HCT116 (cell line): ENCODE measurements around the gene FMOD. TPM values are rescaled to one million over a fixed set of nuclear protein-coding genes. Genes with fewer than 3 reads are reported as not detected.

Experiments used
- ATAC-seq: fragments of 200-7000 bp; cut with Tn5 transposase; 2 replicates; pipeline ENCODE4 v1.9.1; 2020; ENCODE audit warnings: mild to moderate bottlenecking, moderate library complexity
- BruUV-seq: library from RNA; stranded (reverse); fragments of 400-500 nt; replicated peaks from 2 replicates; lab custom pipeline; 2021; lab: Mats Ljungman, UMichigan
- CTCF ChIA-PET: fragments of 300-600 bp; sonication (Branson Sonifier 250); formaldehyde crosslinking; loops from one replicate; lab custom pipeline; 2021; ENCODE audit warnings: antibody characterized with exemption; lab: Charles Lee
- POLR2A ChIA-PET: fragments of 300-600, 350-600 bp; sonication (Branson Sonifier 250); formaldehyde crosslinking; loops from one replicate; lab custom pipeline; 2021; ENCODE audit warnings: antibody characterized with exemption; lab: Charles Lee
- RAD21 ChIA-PET, 2 experiments: fragments of 300-600 bp; sonication (Branson Sonifier 250); formaldehyde crosslinking; loops; one replicate each; lab custom pipeline; 2023; ENCODE audit warnings: low total read pairs in 2 of 2; ENCODE audit not compliant: uncharacterized antibody in 2 of 2, unreplicated experiment in 2 of 2, low non-redundant PET in 1 of 2; lab: Charles Lee
- DNase-seq: peaks from one replicate; pipeline ENCODE4 v3.0.0-alpha.2; 2010; ENCODE audit warnings: low read depth, low spot score
- H2AFZ ChIP-seq: fragments of 200-600 bp; shearing (Covaris generic), sonication (generic); 2 replicates; pipeline ENCODE4 v1.6.1; 2017; ENCODE audit warnings: low read depth, mixed run types, mixed read lengths, antibody characterized with exemption, low read length; ENCODE audit not compliant: poor library complexity, severe bottlenecking
- H3K27ac ChIP-seq: 2 replicates; pipeline ENCODE4 v1.5.1; 2012; ENCODE audit warnings: low read depth, low read length
- H3K27me3 ChIP-seq: fragments of 200-600 bp; sonication (generic); 2 replicates; pipeline ENCODE4 v1.6.1; 2016; ENCODE audit warnings: mixed run types, low read length, mixed read lengths; ENCODE audit not compliant: insufficient read depth
- H3K36me3 ChIP-seq, 2 experiments: fragments of 200-500 bp in 1 of 2; fragments of 200-600 bp in 1 of 2; sonication (Bioruptor generic) in 1 of 2; sonication (generic) in 1 of 2; 2 replicates each; pipeline versions ENCODE4 v1.5.1 to v1.6.1; 2014 to 2016; ENCODE audit warnings: low read length in 2 of 2, inconsistent platforms in 1 of 2, mixed read lengths in 1 of 2, mixed run types in 1 of 2; ENCODE audit not compliant: insufficient read depth in 2 of 2, control insufficient read depth in 1 of 2
- H3K4me1 ChIP-seq, 2 experiments: fragments of 200-600 bp in 1 of 2; sonication (generic) in 1 of 2; 2 replicates each; pipeline versions ENCODE4 v1.5.1 to v1.6.1; 2012 to 2017; ENCODE audit warnings: low read length in 2 of 2, inconsistent platforms in 1 of 2, mild to moderate bottlenecking in 1 of 2, mixed read lengths in 1 of 2, mixed run types in 1 of 2, moderate library complexity in 1 of 2; ENCODE audit not compliant: insufficient read depth in 2 of 2, control insufficient read depth in 1 of 2
- H3K4me2 ChIP-seq: fragments of 200-600 bp; sonication (generic); 2 replicates; pipeline ENCODE4 v1.6.1; 2017; ENCODE audit warnings: mixed run types, low read length, mixed read lengths
- H3K4me3 ChIP-seq, 2 experiments: fragments of 200-600 bp in 1 of 2; sonication (generic) in 1 of 2; replicated peaks in 1 of 2; 2 replicates each; pipeline ENCODE4 v1.5.1; 2011 to 2016; ENCODE audit warnings: low read length in 2 of 2, control low read depth in 1 of 2, low read depth in 1 of 2, mild to moderate bottlenecking in 1 of 2, mixed read lengths in 1 of 2, mixed run types in 1 of 2
- H3K79me2 ChIP-seq: fragments of 200-600 bp; sonication (generic); 2 replicates; pipeline ENCODE4 v1.6.1; 2017; ENCODE audit warnings: mild to moderate bottlenecking, mixed run types, low read length, moderate library complexity, mixed read lengths; ENCODE audit not compliant: insufficient read depth
- H3K9ac ChIP-seq: fragments of 200-600 bp; sonication (generic); 2 replicates; pipeline ENCODE4 v1.6.1; 2016; ENCODE audit warnings: low read length, mixed read lengths
- H3K9me2 ChIP-seq: fragments of 200-600 bp; sonication (generic), shearing (Covaris generic); 2 replicates; pipeline ENCODE4 v1.6.1; 2017; ENCODE audit warnings: mixed run types, mild to moderate bottlenecking, moderate library complexity; ENCODE audit not compliant: insufficient read depth
- H3K9me3 ChIP-seq, 2 experiments: fragments of 200-500 bp in 1 of 2; fragments of 200-600 bp in 1 of 2; sonication (Bioruptor generic) in 1 of 2; sonication (generic) in 1 of 2; 2 replicates each; pipeline ENCODE4 v1.6.1; 2014 to 2017; ENCODE audit warnings: low read length in 2 of 2, mixed read lengths in 2 of 2, inconsistent platforms in 1 of 2, low read depth in 1 of 2, mild to moderate bottlenecking in 1 of 2, mixed run types in 1 of 2, moderate library complexity in 1 of 2; ENCODE audit not compliant: control insufficient read depth in 1 of 2, insufficient read depth in 1 of 2
- H4K20me1 ChIP-seq: fragments of 200-600 bp; sonication (generic), shearing (Covaris generic); 2 replicates; pipeline ENCODE4 v1.6.1; 2017; ENCODE audit warnings: mixed run types, mild to moderate bottlenecking, moderate library complexity; ENCODE audit not compliant: insufficient read depth
- ATF3 ChIP-seq: IDR thresholded peaks from 2 replicates; pipeline ENCODE4 v1.6.1; 2012
- CEBPB ChIP-seq: IDR thresholded peaks from 2 replicates; pipeline ENCODE4 v1.6.1; 2012; ENCODE audit warnings: low read depth
- ELF1 ChIP-seq: IDR thresholded peaks from 2 replicates; pipeline ENCODE4 v1.6.1; 2012; ENCODE audit warnings: low read depth, borderline replicate concordance
- JUND ChIP-seq: IDR thresholded peaks from 2 replicates; pipeline ENCODE4 v1.6.1; 2012
- POLR2A ChIP-seq: IDR thresholded peaks from 2 replicates; pipeline ENCODE4 v1.7.0; 2011; ENCODE audit warnings: borderline replicate concordance; ENCODE audit not compliant: insufficient read depth, insufficient read length; ENCODE audit errors: extremely low read depth
- RAD21 ChIP-seq: IDR thresholded peaks from 2 replicates; pipeline ENCODE4 v1.6.1; 2012; ENCODE audit warnings: low read depth, mild to moderate bottlenecking
- REST ChIP-seq: IDR thresholded peaks from 2 replicates; pipeline ENCODE4 v1.6.1; 2012; ENCODE audit warnings: low read depth
- SP1 ChIP-seq: IDR thresholded peaks from 2 replicates; pipeline ENCODE4 v1.6.1; 2012; ENCODE audit warnings: low read depth
- TCF7L2 ChIP-seq: IDR thresholded peaks from 2 replicates; pipeline ENCODE4 v1.7.0; 2011; ENCODE audit warnings: borderline replicate concordance, inconsistent platforms; ENCODE audit not compliant: insufficient read depth, insufficient read length; ENCODE audit errors: extremely low read depth
- intact Hi-C: fragments of 100-400 bp; cut with micrococcal nuclease; formaldehyde crosslinking; loops from 2 replicates; pipeline ENCODE4 v1.10.0; 2022
- total RNA-seq: library from RNA; stranded (reverse); gene quantifications from one replicate; pipeline ENCODE4 v1.2.1, GENCODE V29; 2021; ENCODE audit not compliant: unreplicated experiment

The FMOD gene
- total RNA-seq, 1 experiment from 2014 or later: not detected

DNA sequence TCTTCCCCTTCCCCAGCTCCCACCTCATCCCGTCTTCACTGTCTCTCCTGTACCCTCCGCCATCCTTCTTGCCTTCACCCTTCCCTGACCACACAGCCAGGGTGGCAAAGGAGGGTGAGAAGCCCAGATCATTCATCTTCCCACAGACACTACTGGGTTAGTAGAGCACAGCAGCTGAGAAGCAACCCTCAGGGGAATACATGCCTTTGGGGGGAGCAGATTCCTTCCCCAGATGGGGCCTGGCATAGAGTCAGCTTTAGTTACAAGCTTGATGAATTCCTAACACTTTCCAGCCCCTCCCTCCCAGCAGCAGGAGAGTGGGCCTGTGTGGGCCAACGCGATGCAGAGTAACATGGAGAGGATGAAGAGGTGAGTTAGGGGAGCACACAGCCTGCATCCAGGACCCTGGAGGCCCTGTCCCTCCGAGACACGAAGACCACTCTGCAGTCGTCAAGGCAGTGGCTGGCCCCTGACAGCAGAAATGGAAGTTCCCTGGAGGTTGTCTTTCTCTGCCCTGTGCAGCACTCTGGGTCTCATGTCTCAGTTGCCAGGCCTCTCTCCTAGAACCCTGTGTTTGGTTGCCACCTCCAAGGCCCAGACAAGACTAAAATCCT, 54.4 kb downstream of the FMOD start:
- Histone ChIP-seq H3K79me2 (no peaks in the 10 kb centered on the region), H3K9me3 (no peaks in the 10 kb centered on the region), H4K20me1 (no peaks in the 10 kb centered on the region), H3K9ac (no peak overlapping the region), H3K4me3 (no peak overlapping the region), H3K4me2 (no peak overlapping the region), H3K36me3 (no peaks in the 10 kb centered on the region), H3K27me3 (no peaks in the 10 kb centered on the region), H3K4me1 (no peaks in the 10 kb centered on the region), H3K27ac (no peak overlapping the region), H3K9me2 (no peaks in the 10 kb centered on the region), H2AFZ (no peak overlapping the region)
- ATAC-seq: no peak
- ChIA-PET RAD21 (no interaction called here), POLR2A (no interaction called here), CTCF (no interaction called here)
- intact Hi-C loops: no loop called here
- no TSS peak for BruUV-seq
- no peak for DNase-seq
- TF ChIP-seq CEBPB: no peak
- TF ChIP-seq RAD21: no peak
- TF ChIP-seq ATF3: no peak
- TF ChIP-seq ELF1: no peak
- TF ChIP-seq JUND: no peak
- TF ChIP-seq TCF7L2: no peak

DNA sequence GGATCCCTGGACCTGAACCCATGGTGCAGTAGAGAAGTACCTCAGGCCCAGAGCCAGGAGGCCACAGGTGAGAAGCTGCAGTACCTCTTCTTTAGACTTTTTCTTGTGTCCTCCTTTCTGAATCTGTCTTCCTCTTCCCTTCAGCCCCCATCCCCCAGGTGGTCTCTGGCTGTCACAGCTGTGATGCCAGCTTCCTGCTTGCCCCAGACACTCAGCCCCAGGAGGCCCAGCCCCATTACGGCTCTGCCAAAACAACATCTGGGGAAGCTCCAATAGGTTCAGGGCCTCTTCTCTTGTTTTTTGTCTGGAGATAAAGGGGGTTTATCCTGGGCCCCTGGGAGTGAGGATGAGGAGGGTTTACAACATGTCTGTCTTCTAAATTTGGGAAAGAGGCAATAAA, 55.1 kb downstream of the FMOD start:
- RAD21 ChIA-PET: no interaction called here
- no peaks in the 10 kb centered on the region for H4K20me1 ChIP-seq
- no peaks in the 10 kb centered on the region for H3K9me3 ChIP-seq
- H3K36me3 ChIP-seq: no peaks in the 10 kb centered on the region
- H3K4me2 ChIP-seq: no peak overlapping the region
- DNase-seq: no peak
- H2AFZ ChIP-seq: no peak overlapping the region
- H3K9ac ChIP-seq: no peak overlapping the region
- POLR2A ChIA-PET: interaction anchor here (0.8 kb wide), 1 partner anchor 9 kb away, joined by 3 read pairs; the partner anchor contains the start of gene BTG2
- CTCF ChIA-PET: interaction anchor here (1.9 kb wide), 1 partner anchor 23 kb away, joined by 7 read pairs; no protein-coding TSS in a partner anchor
- no TSS peak for BruUV-seq
- H3K27me3 ChIP-seq: no peaks in the 10 kb centered on the region
- TF ChIP-seq POLR2A (no peak), SP1 (no peak), REST (no peak)
- TF ChIP-seq, all 23 proteins: peak for 0
- Histone ChIP-seq H3K79me2 (no peaks in the 10 kb centered on the region), H3K4me3 (no peak overlapping the region), H3K27ac (no peak overlapping the region), H3K4me1 (peaks cover 5% of the 10 kb centered on the region in 2 experiments; a peak in 3 of 4 replicates), H3K9me2 (no peaks in the 10 kb centered on the region)
- intact Hi-C loops: no loop called here
- ATAC-seq: no peak
